ENCODE results near the gene ULK4.

- TF ChIP-seq POLR2A (IDR thresholded peaks at IDR 0.05) (no peak), CTCF (IDR thresholded peaks at IDR 0.05) (no peak)
Measured at GRCh38 chr3:41350441-41350840, 611.5 kb downstream of the ULK4 start.
